HepG2 (cell line): ENCODE results near the gene NGEF. TPM values are rescaled to one million over a fixed set of nuclear protein-coding genes. Genes with fewer than 3 reads are reported as not detected.

ENCODE experiments used
- BRD4 ChIP-seq: sonication (generic); formaldehyde crosslinking; IDR thresholded peaks from 2 replicates; pipeline ENCODE4 v1.4.0; 2020; ENCODE audit warnings: missing genetic modification reagents
- CCDC6 ChIP-seq: sonication (generic); formaldehyde crosslinking; IDR thresholded peaks from 2 replicates; pipeline ENCODE4 v1.8.1; 2022; ENCODE audit warnings: mild to moderate bottlenecking, missing genetic modification reagents, moderate library complexity
- KMT2A ChIP-seq: sonication (generic); formaldehyde crosslinking; IDR thresholded peaks from 2 replicates; pipeline ENCODE4 v1.4.0; 2020; ENCODE audit warnings: missing genetic modification reagents
- MTA3 ChIP-seq: sonication (generic); formaldehyde crosslinking; IDR thresholded peaks from 2 replicates; pipeline ENCODE4 v1.4.0; 2020; ENCODE audit warnings: missing genetic modification reagents
- PHF8 ChIP-seq: sonication (generic); formaldehyde crosslinking; IDR thresholded peaks from 2 replicates; pipeline ENCODE4 v1.5.0; 2020; ENCODE audit warnings: missing genetic modification reagents
- PITX1 ChIP-seq: sonication (generic); formaldehyde crosslinking; IDR thresholded peaks from 2 replicates; pipeline ENCODE4 v1.5.1; 2020; ENCODE audit warnings: mild to moderate bottlenecking, missing genetic modification reagents
- SETDB1 ChIP-seq: sonication (generic); formaldehyde crosslinking; IDR thresholded peaks from 2 replicates; pipeline ENCODE4 v1.5.1; 2020; ENCODE audit warnings: missing genetic modification reagents, mild to moderate bottlenecking, borderline replicate concordance
- SOX13 ChIP-seq, 3 experiments: fragments of 450-650 bp in 1 of 3; sonication (generic) in 1 of 3; formaldehyde crosslinking in 1 of 3; IDR thresholded peaks in 2 of 3; conservative IDR thresholded peaks in 1 of 3; 2 replicates each; pipeline versions ENCODE4 v1.5.0 to v1.6.1; 2016 to 2020; ENCODE audit warnings: antibody characterized with exemption in 1 of 3, mild to moderate bottlenecking in 1 of 3, missing compliant biosample characterization in 1 of 3, missing genetic modification reagents in 1 of 3, moderate library complexity in 1 of 3
- ZBTB26 ChIP-seq: IDR thresholded peaks from 2 replicates; pipeline ENCODE4 v1.6.1; 2016; ENCODE audit warnings: missing compliant biosample characterization, missing genetic modification reagents, borderline replicate concordance
- ZBTB33 ChIP-seq: sonication (generic); formaldehyde crosslinking; IDR thresholded peaks from 2 replicates; pipeline ENCODE4 v1.4.0; 2020; ENCODE audit warnings: missing genetic modification reagents
- ZC3H13 ChIP-seq: sonication (generic); formaldehyde crosslinking; IDR thresholded peaks from 2 replicates; pipeline ENCODE4 v1.8.1; 2023; ENCODE audit warnings: mild to moderate bottlenecking, missing genetic modification reagents, moderate library complexity
- ZEB1 ChIP-seq: IDR thresholded peaks from 2 replicates; pipeline ENCODE4 v1.6.1; 2012; ENCODE audit warnings: mild to moderate bottlenecking, low read depth, inconsistent platforms; ENCODE audit not compliant: insufficient replicate concordance
- ZNF318 ChIP-seq: sonication (generic); formaldehyde crosslinking; IDR thresholded peaks from 2 replicates; pipeline ENCODE4 v1.4.0; 2020; ENCODE audit warnings: mild to moderate bottlenecking, missing genetic modification reagents
- ZNF329 ChIP-seq: sonication (generic); formaldehyde crosslinking; IDR thresholded peaks from 2 replicates; pipeline ENCODE4 v1.9.0; 2021; ENCODE audit warnings: low read depth, mild to moderate bottlenecking, missing genetic modification reagents
- ZNF556 ChIP-seq: sonication (generic); formaldehyde crosslinking; IDR thresholded peaks from 2 replicates; pipeline ENCODE4 v1.4.0; 2020; ENCODE audit warnings: mild to moderate bottlenecking, missing genetic modification reagents, borderline replicate concordance
- ZSCAN25 ChIP-seq: sonication (generic); formaldehyde crosslinking; IDR thresholded peaks from 2 replicates; pipeline ENCODE4 v1.8.0; 2022; ENCODE audit warnings: mild to moderate bottlenecking, missing genetic modification reagents
- polyA plus RNA-seq, 8 experiments: library from polyadenylated mRNA; depleted of rRNA in 3 of 8; stranded (reverse) in 7 of 8; unstranded in 1 of 8; fragments of >200 nt; fragmentation: Illumina TruSeq in 4 of 8; extraction: Trizol in 4 of 8; gene quantifications; 2 replicates each; pipeline versions ENCODE4 v1.2.1 to v1.2.3, GENCODE V29; 2011 to 2016; ENCODE audit warnings: low read depth in 4 of 8, missing spikeins in 1 of 8, mixed read lengths in 1 of 8; ENCODE audit not compliant: insufficient read depth in 1 of 8
- total RNA-seq, 5 experiments: library from RNA; depleted of rRNA; stranded (reverse); fragments of >200 nt; fragmentation: Illumina TruSeq; extraction: Trizol; gene quantifications; 2 replicates each; pipeline ENCODE4 v1.2.3, GENCODE V29; 2016; ENCODE audit warnings: low read depth in 1 of 5
- TF ChIP-seq, protein P1 (sequence below): sonication (generic); formaldehyde crosslinking; conservative IDR thresholded peaks from 2 replicates; pipeline ENCODE4 v1.4.0; 2020; ENCODE audit warnings: missing genetic modification reagents

The NGEF gene
- total and polyA plus RNA-seq, 2 of the 13 experiments (the other 11 are each of a cell fraction or from before 2014, with no cell fraction given) = 14.4 to 36.9 TPM

- peak; percentile 78; the same call in 1 of the 2 replicates for TF ChIP-seq CCDC6 (CRISPR knock-in tag)
- 0 out of 2 replicates have a peak, but pooled peaks have one; percentile 31 for TF ChIP-seq KMT2A (CRISPR knock-in tag)
- no peak for TF ChIP-seq BRD4 (CRISPR knock-in tag)
- peak; percentile 81; the same call in 1 of the 2 replicates for TF ChIP-seq PITX1 (CRISPR knock-in tag)
- peak; percentile 88 for TF ChIP-seq ZEB1
- peak; percentile 59; the same call in 1 of the 2 replicates for TF ChIP-seq ZNF329 (CRISPR knock-in tag)
- TF ChIP-seq SETDB1 = no peak
- TF ChIP-seq, protein P1, sequence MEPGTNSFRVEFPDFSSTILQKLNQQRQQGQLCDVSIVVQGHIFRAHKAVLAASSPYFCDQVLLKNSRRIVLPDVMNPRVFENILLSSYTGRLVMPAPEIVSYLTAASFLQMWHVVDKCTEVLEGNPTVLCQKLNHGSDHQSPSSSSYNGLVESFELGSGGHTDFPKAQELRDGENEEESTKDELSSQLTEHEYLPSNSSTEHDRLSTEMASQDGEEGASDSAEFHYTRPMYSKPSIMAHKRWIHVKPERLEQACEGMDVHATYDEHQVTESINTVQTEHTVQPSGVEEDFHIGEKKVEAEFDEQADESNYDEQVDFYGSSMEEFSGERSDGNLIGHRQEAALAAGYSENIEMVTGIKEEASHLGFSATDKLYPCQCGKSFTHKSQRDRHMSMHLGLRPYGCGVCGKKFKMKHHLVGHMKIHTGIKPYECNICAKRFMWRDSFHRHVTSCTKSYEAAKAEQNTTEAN = peak; percentile 53; the same call in 1 of the 2 replicates
- TF ChIP-seq ZBTB33 = peak; percentile 70
- no peak; the same call in 1 of the 2 replicates for TF ChIP-seq ZNF556 (CRISPR knock-in tag)
- TF ChIP-seq ZNF318 (CRISPR knock-in tag) = no peak
- TF ChIP-seq ZBTB26 = peak; percentile 56; the same call in 1 of the 2 replicates
- TF ChIP-seq ZSCAN25 = no peak
- no peak for TF ChIP-seq MTA3 (CRISPR knock-in tag)
- TF ChIP-seq PHF8 (CRISPR knock-in tag) = no peak
- no peak; the same call in 1 of the 2 replicates for TF ChIP-seq ZC3H13 (CRISPR knock-in tag)
- peak; percentile 55; the same call in 1 of the 2 replicates for TF ChIP-seq SOX13 (IDR thresholded peaks at IDR 0.05)
- TF ChIP-seq SOX13 (CRISPR knock-in tag; conservative IDR thresholded peaks at IDR 0.05 in 1 of 2, IDR thresholded peaks at IDR 0.05 in 1 of 2) = peak in 1 of 2 experiments; percentile 90; a peak in 2 of 4 replicates
These were observed 155.9 kb downstream of the NGEF start (continued) for GRCh38 chr2:232857158-232857563.
